IgD-negative memory B cell (primary cell): ENCODE measurements around the gene DPP7. TPM values are rescaled to one million over a fixed set of nuclear protein-coding genes. Genes with fewer than 3 reads are reported as not detected.
A peak's percentile ranks its signal among the peaks of the same experiment; 100 is the strongest.

Source experiments
- H3K27ac Mint-ChIP-seq, 3 donors: one replicate each; pipeline ENCODE4 v1.8.0; 2020 to 2022; ENCODE audit warnings: mild to moderate bottlenecking in 3 of 3, mixed read lengths in 3 of 3, moderate library complexity in 1 of 3
- H3K27me3 Mint-ChIP-seq: one replicate; pipeline ENCODE4 v1.8.0; 2021; ENCODE audit warnings: mixed read lengths
- H3K36me3 Mint-ChIP-seq: one replicate; pipeline ENCODE4 v1.8.0; 2020; ENCODE audit warnings: mild to moderate bottlenecking, mixed read lengths
- H3K4me1 Mint-ChIP-seq, 3 donors: one replicate each; pipeline ENCODE4 v1.8.0; 2020 to 2022; ENCODE audit warnings: mixed read lengths in 3 of 3, mild to moderate bottlenecking in 1 of 3
- H3K4me3 Mint-ChIP-seq, 4 donors: one replicate each; pipeline ENCODE4 v1.8.0; 2020 to 2022; ENCODE audit warnings: mild to moderate bottlenecking in 4 of 4, mixed read lengths in 4 of 4, moderate library complexity in 3 of 4
- H3K9me3 Mint-ChIP-seq, 3 donors: one replicate each; pipeline ENCODE4 v1.8.0; 2020 to 2021; ENCODE audit warnings: mixed read lengths in 3 of 3, mild to moderate bottlenecking in 1 of 3
- polyA plus RNA-seq: library from polyadenylated mRNA; unstranded; fragments of 300-500 nt; fragmentation: Illumina TruSeq; gene quantifications from one replicate; pipeline ENCODE4 v1.2.3, GENCODE V29; 2021

Gene DPP7
- polyA plus RNA-seq, 1 donor from 2014 or later: 110 TPM

GRCh38 chr9:137112564-137113384 lies 1.8 kb downstream of the DPP7 start:
- Mint-ChIP-seq H3K36me3 (no peaks in the 10 kb centered on the region), H3K4me1 (peaks cover 0 to 4% (median 4%) of the 10 kb centered on the region in 3 donors), H3K27ac (peak overlapping the region in 1 of 3 donors; percentile 53), H3K9me3 (no peaks in the 10 kb centered on the region), H3K4me3 (peak overlapping the region; percentile 68 to 92 (median 82)), H3K27me3 (no peaks in the 10 kb centered on the region)

- H3K27me3 Mint-ChIP-seq: no peaks in the 10 kb centered on the region
- peaks cover 0 to 4% (median 4%) of the 10 kb centered on the region in 3 donors for H3K4me1 Mint-ChIP-seq
- no peaks in the 10 kb centered on the region for H3K36me3 Mint-ChIP-seq
- peak overlapping the region in 1 of 3 donors; percentile 73 for H3K27ac Mint-ChIP-seq
- peak overlapping the region in 1 of 4 donors; percentile 26 for H3K4me3 Mint-ChIP-seq
- no peaks in the 10 kb centered on the region for H3K9me3 Mint-ChIP-seq
These were observed 2.6 kb downstream of the DPP7 start for GRCh38 chr9:137111788-137112563.

GRCh38 chr9:137110911-137111787 lies 3.4 kb downstream of the DPP7 start:
- Mint-ChIP-seq H3K4me3 (peak overlapping the region in 2 of 4 donors; percentile 8 to 26), H3K27ac (no peak overlapping the region), H3K36me3 (no peaks in the 10 kb centered on the region), H3K9me3 (no peaks in the 10 kb centered on the region), H3K4me1 (peaks cover 0 to 4% (median 4%) of the 10 kb centered on the region in 3 donors), H3K27me3 (no peaks in the 10 kb centered on the region)

- H3K36me3 Mint-ChIP-seq: no peaks in the 10 kb centered on the region
- H3K4me1 Mint-ChIP-seq: peaks cover 0 to 4% (median 4%) of the 10 kb centered on the region in 3 donors
- H3K9me3 Mint-ChIP-seq: no peaks in the 10 kb centered on the region
- no peaks in the 10 kb centered on the region for H3K27me3 Mint-ChIP-seq
- no peak overlapping the region for H3K4me3 Mint-ChIP-seq
- no peak overlapping the region for H3K27ac Mint-ChIP-seq
These were observed 4.2 kb downstream of the DPP7 start for GRCh38 chr9:137110147-137110910.

- Mint-ChIP-seq H3K9me3 (no peaks in the 10 kb centered on the region), H3K27ac (peak overlapping the region in 1 of 3 donors; percentile 28), H3K4me1 (peaks cover 0 to 4% (median 4%) of the 10 kb centered on the region in 3 donors), H3K27me3 (no peaks in the 10 kb centered on the region), H3K4me3 (peak overlapping the region in 1 of 4 donors; percentile 50), H3K36me3 (no peaks in the 10 kb centered on the region)
These were observed 5.0 kb downstream of the DPP7 start for GRCh38 chr9:137109250-137110146.

GRCh38 chr9:137108608-137109249 lies 5.8 kb downstream of the DPP7 start:
- H3K9me3 Mint-ChIP-seq: no peaks in the 10 kb centered on the region
- no peaks in the 10 kb centered on the region for H3K27me3 Mint-ChIP-seq
- H3K36me3 Mint-ChIP-seq: no peaks in the 10 kb centered on the region
- peak overlapping the region in 1 of 4 donors; percentile 50 for H3K4me3 Mint-ChIP-seq
- peak overlapping the region in 1 of 3 donors; percentile 28 for H3K27ac Mint-ChIP-seq
- H3K4me1 Mint-ChIP-seq: peaks cover 0 to 4% (median 4%) of the 10 kb centered on the region in 3 donors

GRCh38 chr9:137107982-137108381 lies 6.6 kb downstream of the DPP7 start:
- no peak overlapping the region for H3K27ac Mint-ChIP-seq
- no peaks in the 10 kb centered on the region for H3K9me3 Mint-ChIP-seq
- no peaks in the 10 kb centered on the region for H3K27me3 Mint-ChIP-seq
- H3K36me3 Mint-ChIP-seq: no peaks in the 10 kb centered on the region
- H3K4me1 Mint-ChIP-seq: no peaks in the 10 kb centered on the region
- no peak overlapping the region for H3K4me3 Mint-ChIP-seq

- H3K27ac Mint-ChIP-seq: no peak overlapping the region
- no peak overlapping the region for H3K4me3 Mint-ChIP-seq
- H3K4me1 Mint-ChIP-seq: no peaks in the 10 kb centered on the region
- H3K27me3 Mint-ChIP-seq: no peaks in the 10 kb centered on the region
- no peaks in the 10 kb centered on the region for H3K9me3 Mint-ChIP-seq
- H3K36me3 Mint-ChIP-seq: no peaks in the 10 kb centered on the region
These were observed 7.1 kb downstream of the DPP7 start for GRCh38 chr9:137107312-137107921.

- Mint-ChIP-seq H3K9me3 (no peaks in the 10 kb centered on the region), H3K4me1 (no peaks in the 10 kb centered on the region)
These were observed 7.8 kb downstream of the DPP7 start for GRCh38 chr9:137106662-137107250.

GRCh38 chr9:137105814-137106661 lies 8.5 kb downstream of the DPP7 start:
- peak overlapping the region in 1 of 4 donors; percentile 48 for H3K4me3 Mint-ChIP-seq
- no peaks in the 10 kb centered on the region for H3K36me3 Mint-ChIP-seq
- H3K9me3 Mint-ChIP-seq: no peaks in the 10 kb centered on the region
- H3K27ac Mint-ChIP-seq: no peak overlapping the region
- H3K27me3 Mint-ChIP-seq: no peaks in the 10 kb centered on the region
- H3K4me1 Mint-ChIP-seq: no peaks in the 10 kb centered on the region

More at GRCh38 chr9:137106662-137107250, 7.8 kb downstream of the DPP7 start:
- H3K27ac Mint-ChIP-seq: no peak overlapping the region
- H3K4me3 Mint-ChIP-seq: no peak overlapping the region
- H3K27me3 Mint-ChIP-seq: no peaks in the 10 kb centered on the region
- no peaks in the 10 kb centered on the region for H3K36me3 Mint-ChIP-seq

- no peaks in the 10 kb centered on the region for H3K36me3 Mint-ChIP-seq
- no peak overlapping the region for H3K4me3 Mint-ChIP-seq
- H3K4me1 Mint-ChIP-seq: no peaks in the 10 kb centered on the region
- no peaks in the 10 kb centered on the region for H3K9me3 Mint-ChIP-seq
- no peaks in the 10 kb centered on the region for H3K27me3 Mint-ChIP-seq
- H3K27ac Mint-ChIP-seq: no peak overlapping the region
These were observed 11.1 kb downstream of the DPP7 start for GRCh38 chr9:137103206-137103999.
